HG03558 (cell line): ENCODE data around the gene SMOC1.

Experiments used
- ATAC-seq: cut with Tn5 transposase; IDR thresholded peaks from one replicate; pipeline ENCODE4 v1.9.1; 2021; ENCODE audit warnings: moderate number of reproducible peaks; ENCODE audit not compliant: unreplicated experiment; ENCODE audit errors: extremely low read depth

SMOC1 gene

DNA sequence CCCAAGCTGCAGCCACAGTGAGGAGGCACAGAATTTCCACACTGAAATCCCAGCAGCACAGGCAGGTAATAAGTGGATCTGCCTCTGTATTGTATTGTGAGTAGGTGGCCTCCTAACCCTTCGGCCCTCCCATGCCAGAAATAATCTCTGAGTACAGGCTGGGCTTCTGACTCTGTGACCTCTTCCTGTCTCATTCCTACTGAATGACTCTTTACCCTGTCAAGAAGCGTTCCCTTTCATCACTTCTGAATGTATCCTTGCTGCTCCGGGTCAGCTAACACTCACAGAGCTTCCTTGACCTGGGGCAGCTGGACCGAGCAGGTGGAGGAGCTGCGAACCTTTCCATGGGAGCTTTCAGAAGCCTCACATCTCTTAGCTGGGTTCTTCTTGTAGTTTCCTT, 190.0 kb downstream of the SMOC1 start:
- no peak for ATAC-seq

DNA sequence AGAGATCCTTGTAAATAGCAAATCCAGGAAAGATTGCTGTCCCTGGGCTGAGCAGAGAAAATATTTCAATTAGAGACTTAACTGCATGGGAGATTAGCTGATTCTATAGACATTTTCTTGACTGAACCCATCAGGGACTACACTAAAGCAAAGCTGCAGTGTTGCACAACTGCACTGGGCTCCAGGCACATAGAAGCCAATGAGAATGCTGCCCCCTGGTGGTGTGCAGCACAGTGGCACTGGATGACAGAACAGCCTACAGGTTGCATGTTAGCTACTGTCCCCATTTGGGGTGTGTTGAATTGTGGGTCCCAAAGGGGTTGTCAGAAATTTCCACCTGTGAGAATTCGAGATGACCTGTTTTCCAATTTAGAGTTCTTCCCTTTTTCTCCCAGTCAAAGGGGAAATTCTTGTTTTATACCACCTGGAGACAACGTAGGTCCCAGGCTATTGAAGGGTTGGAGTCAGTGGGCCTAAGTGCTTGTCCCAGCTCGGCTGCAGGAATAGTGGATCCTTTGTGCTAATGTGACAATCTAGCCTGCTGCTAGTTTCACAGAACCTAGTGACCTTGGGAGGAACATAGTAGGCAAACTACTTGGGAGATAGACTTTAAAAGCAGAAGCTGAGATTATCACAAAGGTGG, 194.8 kb downstream of the SMOC1 start:
- no peak for ATAC-seq

DNA sequence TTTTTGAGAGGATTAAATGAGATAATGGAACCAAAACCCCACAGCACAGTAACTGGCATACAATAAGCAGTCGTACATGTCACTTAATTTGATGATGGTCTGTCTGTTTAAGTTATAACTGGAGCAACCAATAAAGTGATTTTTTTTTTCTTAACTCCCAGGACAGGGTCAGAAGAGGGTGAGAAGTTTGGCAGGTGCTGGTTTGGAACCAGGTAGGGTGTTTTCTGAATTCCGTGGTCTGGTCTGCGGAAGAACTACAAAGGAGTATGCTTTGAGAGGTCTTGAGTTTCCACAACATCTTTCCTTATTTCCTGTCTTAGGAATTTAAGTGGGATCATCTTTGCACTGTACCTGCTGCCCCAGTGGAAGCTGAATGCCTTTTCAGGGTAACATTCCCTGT, 197.8 kb downstream of the SMOC1 start:
- ATAC-seq, result no peak

DNA sequence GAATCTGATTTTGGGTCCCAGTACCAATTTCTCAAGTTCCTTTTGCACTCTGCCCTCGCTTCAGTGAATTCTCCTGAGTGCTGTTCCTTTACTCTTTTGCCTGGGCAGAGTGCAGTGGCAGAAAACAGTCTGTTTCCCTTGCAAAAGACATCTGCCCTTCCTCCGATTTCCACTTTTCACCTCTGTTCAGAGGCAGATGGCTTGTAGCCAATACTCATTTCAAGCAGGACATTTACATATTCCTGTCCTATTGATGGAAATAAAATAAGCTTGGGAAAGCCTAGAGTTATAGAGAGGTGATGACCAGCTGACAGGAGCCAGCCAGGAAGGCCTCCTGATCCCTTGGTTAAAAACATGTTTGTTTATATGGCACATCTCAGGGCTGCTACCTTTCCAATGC, 198.5 kb downstream of the SMOC1 start:
- ATAC-seq, result no peak

DNA sequence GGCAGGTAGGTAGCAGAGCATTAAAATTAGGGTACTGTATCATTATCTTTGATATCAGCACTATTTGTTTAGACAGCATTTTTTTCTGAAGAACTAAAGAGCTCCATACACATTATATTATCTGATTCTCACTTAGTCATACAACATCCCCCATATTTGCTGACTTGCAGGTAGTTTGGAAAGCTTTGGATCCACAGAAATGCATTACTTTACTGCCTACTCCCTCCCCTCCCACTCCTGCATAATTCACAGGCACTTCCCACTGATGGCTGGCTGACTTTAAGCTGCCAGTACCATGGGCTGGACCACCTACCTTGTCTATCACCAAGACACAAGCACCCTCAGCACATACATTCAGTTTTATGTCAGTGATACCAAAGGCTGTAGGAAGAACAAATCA, 199.1 kb downstream of the SMOC1 start:
- ATAC-seq, result no peak

DNA sequence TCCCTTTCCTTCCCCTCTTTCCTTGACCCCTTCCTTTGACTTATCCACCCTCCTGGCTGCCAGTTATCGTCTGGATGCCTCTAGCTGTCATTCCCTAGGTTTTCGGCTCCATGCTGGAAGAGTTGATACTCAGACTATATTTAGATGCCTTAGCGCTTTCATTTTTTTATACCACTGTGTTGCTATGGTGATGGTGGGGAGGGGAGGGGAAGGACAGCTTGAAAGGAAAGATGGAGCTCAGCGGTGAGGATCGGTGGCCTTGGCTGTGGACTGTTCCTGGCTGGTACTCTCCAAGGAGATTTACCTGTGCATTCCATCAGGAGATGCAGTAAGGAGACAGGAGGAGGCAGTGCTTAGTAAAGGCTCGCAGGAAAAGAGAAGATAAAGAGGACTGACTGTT, 200.9 kb downstream of the SMOC1 start:
- ATAC-seq, result no peak
